PC-3 (cell line): ENCODE measurements around the gene ADAMTSL5.

Experiments used
- EZH2 ChIP-seq: fragments of 300-600 bp; sonication (generic); IDR thresholded peaks from one replicate; pipeline ENCODE4 v1.6.1; 2017; ENCODE audit warnings: antibody characterized with exemption, mild to moderate bottlenecking, low read length; ENCODE audit not compliant: unreplicated experiment
- EZH2phosphoT487 ChIP-seq: fragments of 300-600 bp; sonication (generic); IDR thresholded peaks from 2 replicates; pipeline ENCODE4 v1.6.1; 2018; ENCODE audit warnings: mild to moderate bottlenecking, antibody characterized with exemption, low read length, borderline replicate concordance
- TF ChIP-seq, protein P1 (sequence below): fragments of 300-600 bp; sonication (generic); conservative IDR thresholded peaks from 2 replicates; pipeline ENCODE4 v1.5.1; 2017; ENCODE audit warnings: antibody characterized with exemption, low read depth, mild to moderate bottlenecking, low read length

DNA sequence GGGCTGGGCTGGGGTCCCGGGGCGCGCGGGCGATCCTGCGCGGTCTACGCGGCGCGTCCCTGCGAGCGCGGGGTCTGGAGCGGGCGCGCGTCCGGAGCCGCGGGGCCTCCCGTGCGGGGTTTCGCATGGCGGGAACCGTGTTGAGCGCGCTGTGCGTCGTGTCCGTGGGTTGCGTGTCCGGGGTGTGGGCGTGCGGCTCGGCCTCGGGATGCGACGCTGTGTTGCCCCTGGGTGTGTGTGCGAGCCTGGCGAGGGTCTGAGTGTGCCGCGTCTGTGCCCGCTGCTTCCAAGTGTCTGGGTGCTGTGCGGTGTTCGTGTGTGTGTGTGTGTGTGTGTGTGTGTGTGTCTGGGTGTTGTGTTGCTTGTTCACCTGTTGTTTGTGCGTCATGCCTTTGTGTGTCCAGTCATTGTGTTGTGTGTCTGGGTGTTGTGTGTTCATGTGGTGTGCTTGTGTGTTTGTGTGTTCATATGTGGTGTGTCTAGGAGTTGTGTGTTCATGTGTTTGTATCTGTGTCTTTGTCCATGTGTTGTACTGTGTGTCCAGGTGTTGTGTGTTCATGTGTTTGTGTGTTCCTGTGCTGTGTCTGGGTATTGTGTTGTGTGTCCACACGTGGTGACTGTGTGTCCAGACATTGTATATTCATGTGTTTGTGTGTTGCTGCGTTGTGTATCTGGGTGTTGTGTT, 11.6 kb upstream of the ADAMTSL5 start:
- TF ChIP-seq, protein P1, sequence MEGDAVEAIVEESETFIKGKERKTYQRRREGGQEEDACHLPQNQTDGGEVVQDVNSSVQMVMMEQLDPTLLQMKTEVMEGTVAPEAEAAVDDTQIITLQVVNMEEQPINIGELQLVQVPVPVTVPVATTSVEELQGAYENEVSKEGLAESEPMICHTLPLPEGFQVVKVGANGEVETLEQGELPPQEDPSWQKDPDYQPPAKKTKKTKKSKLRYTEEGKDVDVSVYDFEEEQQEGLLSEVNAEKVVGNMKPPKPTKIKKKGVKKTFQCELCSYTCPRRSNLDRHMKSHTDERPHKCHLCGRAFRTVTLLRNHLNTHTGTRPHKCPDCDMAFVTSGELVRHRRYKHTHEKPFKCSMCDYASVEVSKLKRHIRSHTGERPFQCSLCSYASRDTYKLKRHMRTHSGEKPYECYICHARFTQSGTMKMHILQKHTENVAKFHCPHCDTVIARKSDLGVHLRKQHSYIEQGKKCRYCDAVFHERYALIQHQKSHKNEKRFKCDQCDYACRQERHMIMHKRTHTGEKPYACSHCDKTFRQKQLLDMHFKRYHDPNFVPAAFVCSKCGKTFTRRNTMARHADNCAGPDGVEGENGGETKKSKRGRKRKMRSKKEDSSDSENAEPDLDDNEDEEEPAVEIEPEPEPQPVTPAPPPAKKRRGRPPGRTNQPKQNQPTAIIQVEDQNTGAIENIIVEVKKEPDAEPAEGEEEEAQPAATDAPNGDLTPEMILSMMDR = no peak
- TF ChIP-seq EZH2phosphoT487 (no peak), EZH2 (no peak)
